UCSD-AML1 (cell line): ENCODE measurements around the gene ABCA8.
"Not testable (repeated sequence)": the region's sequence is repeated elsewhere in the genome, so short reads cannot be mapped to it uniquely, and the experiment has no call there.

Experiments
- DNase-seq: peaks from one replicate; lab custom pipeline; 2025; ENCODE audit not compliant: unreplicated experiment; lab: John Stamatoyannopoulos, UW

Gene ABCA8

GRCh38 chr17:68955181-68955841 lies at the start of gene ABCA8:
Gene ABCA8 (minus strand): TSS chr17:68955392. CDS start chr17:68942034, 13,358 bp downstream.
- no peak for DNase-seq

DNA sequence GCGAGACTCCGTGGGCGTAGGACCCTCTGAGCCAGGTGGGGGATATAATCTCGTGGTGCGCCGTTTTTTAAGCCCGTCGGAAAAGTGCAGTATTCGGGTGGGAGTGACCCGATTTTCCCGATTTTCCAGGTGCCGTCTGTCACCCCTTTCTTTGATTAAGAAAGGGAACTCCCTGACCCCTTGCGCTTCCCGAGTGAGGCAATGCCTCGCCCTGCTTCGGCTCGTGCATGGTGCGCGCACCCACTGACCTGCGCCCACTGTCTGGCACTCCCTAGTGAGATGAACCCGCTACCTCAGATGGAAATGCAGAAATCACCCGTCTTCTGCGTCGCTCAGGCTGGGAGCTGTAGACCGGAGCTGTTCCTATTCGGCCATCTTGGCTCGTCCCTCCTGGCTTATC lies 49.6 kb upstream of the ABCA8 start:
- not testable (repeated sequence) for DNase-seq

DNA sequence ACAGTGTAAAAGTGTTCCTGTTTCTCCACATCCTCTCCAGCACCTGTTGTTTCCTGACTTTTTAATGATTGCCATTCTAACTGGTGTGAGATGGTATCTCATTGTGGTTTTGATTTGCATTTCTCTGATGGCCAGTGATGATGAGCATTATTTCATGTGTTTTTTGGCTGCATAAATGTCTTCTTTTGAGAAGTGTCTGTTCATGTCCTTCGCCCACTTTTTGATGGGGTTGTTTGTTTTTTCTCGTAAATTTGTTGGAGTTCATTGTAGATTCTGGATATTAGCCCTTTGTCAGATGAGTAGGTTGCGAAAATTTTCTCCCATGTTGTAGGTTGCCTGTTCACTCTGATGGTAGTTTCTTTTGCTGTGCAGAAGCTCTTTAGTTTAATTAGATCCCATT lies 44.6 kb upstream of the ABCA8 start:
- not testable (repeated sequence) for DNase-seq

DNA sequence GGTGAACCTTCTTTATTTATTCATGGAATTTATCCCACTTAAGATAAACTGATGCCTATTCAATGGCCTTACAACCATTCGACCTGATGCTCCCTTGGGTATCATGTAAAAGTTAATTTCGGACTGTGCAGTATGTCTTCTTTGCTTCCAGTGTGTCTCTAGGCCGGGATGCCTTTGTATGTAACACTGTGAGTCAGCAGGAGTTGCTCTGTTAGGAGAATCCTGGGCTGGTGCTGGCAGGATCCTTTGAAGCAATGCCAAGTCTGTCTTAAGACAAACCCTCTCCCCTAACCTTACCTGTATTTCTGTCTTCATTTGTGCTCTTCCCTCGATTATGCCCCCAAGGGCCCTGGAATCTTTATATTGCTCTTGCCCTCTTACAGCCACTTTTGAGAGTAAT lies 37.9 kb upstream of the ABCA8 start:
- no peak for DNase-seq

DNA sequence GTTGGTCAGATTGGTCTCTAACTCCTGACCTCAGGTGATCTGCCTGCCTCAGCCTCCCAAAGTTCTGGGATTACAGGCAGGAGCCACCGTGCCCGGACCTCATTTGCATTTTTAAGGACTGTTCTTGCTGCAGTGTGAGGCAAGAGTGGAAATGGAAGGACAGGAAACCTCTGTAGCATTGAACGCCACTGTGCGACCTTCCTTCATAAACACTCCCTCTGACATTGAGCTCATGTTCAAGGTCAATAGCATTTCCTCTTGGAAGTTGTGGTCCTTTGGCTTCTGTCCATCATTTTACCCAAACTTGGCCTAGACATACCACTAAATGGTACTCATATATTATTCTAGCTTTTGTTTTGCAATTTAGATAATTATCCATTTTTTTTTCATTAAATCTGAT lies 32.8 kb upstream of the ABCA8 start:
- no peak for DNase-seq

GRCh38 chr17:68981288-68981687 lies 26.1 kb upstream of the ABCA8 start:
- no peak for DNase-seq

DNA sequence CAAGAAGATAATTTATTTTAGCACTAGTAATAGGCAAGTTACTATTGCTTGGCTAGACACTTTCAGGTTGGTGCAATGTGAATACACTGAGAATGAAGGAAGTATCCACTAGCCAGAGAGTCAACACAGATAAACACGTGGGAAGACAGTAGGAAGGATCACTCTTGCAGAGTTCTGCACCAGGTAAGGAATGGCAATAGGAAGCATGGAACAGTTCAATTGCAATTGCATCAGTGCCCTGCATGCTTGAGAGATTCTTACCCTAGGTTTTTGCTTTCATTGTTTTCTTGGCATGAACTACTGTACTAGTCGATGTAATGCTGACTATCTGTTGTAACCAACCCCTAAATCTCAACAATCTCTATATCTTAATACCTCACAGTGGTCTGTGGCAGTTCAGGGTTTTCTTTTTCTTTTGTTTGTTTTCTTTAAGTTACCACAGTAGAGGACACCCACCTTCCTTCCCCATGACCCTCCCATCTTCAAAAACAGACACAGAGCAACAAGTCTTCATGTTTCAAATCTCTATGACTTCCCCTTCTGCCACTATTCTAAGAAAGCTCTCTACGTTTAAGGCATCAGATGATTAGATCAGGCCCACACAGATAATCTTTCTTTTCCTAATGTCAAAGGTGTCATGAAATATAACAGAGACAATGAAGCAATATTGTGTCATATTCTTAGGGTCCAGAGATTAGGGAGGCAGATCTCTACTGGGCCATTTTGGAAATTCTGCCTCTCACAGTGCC lies 18.1 kb upstream of the ABCA8 start:
- no peak for DNase-seq

GRCh38 chr17:68972119-68972704 lies 17.0 kb upstream of the ABCA8 start:
- no peak for DNase-seq

DNA sequence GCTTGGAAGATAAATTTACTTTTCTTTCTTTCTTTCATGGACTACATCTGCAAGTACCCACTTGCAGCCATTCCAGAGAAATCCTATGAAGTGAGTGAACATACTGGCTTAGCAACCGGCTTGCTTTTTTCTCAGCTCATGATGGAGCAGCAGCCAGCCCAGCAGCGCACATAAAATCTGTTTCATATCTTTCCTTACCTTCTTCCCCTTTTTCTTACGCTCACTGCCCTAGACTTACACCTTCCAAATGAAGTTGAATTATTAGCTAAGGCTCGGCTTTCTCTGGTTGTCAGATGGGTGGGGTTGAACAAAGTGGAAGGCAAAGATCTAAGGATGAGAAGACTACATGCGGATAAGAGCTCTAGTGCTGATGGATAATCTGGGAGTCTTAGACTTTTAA lies 13.9 kb upstream of the ABCA8 start:
- no peak for DNase-seq

DNA sequence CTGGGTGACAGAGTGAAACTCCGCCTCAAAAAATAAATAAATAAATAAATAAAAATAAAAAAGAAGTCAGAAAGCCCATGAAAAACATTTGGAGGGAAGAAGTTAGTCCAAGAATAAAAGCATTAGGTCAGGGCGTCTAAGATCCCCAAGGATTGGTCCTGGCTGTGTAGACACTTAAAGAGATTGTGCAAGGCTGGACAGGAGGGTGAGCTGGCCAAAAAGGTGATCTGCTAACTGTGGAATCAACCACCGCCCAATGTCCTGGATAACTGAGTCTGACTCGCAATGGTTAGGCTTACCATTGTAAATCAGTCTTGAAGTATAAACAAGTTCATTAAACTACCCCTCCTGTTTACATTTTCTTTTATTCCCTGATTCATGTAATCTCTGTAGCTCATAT lies 8.8 kb upstream of the ABCA8 start:
- DNase-seq, result no peak

- DNase-seq, result no peak
Measured at GRCh38 chr17:68961214-68961882, 6.2 kb upstream of the ABCA8 start.

DNA sequence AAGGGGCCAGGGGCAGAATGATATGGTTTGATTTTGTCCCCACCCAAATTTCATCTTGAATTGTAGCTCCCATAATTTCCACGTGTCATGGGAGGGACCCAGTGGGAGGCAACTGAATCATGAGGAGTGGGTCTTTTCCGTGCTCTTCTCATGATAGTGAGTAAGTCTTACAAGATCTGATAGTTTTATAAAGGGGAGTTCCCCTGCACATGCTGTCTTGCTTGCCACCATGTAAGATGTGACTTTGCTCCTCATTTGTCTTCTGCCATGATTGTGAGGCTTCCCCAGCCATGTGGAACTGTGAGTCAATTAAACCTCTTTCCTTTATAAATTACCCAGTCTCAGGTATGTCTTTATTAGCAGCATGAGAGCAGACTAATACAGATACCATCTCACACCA lies 3.9 kb upstream of the ABCA8 start:
- not testable (repeated sequence) for DNase-seq

DNA sequence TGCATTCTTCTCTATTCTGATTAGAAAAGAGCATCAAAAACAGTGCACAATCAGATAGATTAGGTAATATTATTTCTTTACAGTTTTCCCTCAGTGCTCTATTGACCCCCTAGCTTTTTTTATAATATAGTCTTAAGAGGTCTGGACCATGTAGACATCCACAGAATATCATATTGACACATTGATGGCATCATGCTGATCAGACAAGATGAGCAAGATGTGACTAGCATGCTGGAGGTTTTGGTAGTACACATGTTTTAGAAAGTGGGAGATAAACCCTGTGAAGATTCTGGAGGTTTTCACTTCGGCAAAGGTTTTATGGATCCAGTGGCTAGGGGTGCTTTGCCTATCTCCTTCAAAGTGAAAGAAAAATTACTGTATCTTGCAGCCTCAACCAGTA lies 2.8 kb upstream of the ABCA8 start:
- no peak for DNase-seq

- no peak for DNase-seq
Measured at GRCh38 chr17:68954146-68954896, 871 bp downstream of the ABCA8 start.

- DNase-seq, result no peak
Measured at GRCh38 chr17:68953340-68953997, 1.7 kb downstream of the ABCA8 start.

- no peak for DNase-seq
Measured at GRCh38 chr17:68950725-68951124, 4.5 kb downstream of the ABCA8 start.

GRCh38 chr17:68947868-68948267 lies 7.3 kb downstream of the ABCA8 start:
- DNase-seq, result not testable (repeated sequence)

- no peak for DNase-seq
Measured at GRCh38 chr17:68944435-68945035, 10.7 kb downstream of the ABCA8 start.

DNA sequence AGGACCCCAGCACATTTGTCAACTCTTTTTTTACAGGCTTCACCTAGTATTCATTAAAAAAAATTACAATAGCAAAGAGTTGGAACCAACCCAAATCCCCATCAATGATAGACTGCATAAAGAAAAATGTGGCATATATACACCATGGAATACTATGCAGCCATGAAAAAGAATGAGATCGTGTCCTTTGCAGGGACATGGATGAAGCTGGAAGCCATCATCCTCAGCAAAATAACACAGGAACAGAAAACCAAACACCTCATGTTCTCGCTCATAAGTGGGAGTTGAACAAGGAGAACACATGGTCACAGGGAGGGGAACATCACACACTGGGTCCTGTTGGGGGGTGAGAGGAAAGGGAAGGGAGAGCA lies 11.4 kb downstream of the ABCA8 start:
- not testable (repeated sequence) for DNase-seq

DNA sequence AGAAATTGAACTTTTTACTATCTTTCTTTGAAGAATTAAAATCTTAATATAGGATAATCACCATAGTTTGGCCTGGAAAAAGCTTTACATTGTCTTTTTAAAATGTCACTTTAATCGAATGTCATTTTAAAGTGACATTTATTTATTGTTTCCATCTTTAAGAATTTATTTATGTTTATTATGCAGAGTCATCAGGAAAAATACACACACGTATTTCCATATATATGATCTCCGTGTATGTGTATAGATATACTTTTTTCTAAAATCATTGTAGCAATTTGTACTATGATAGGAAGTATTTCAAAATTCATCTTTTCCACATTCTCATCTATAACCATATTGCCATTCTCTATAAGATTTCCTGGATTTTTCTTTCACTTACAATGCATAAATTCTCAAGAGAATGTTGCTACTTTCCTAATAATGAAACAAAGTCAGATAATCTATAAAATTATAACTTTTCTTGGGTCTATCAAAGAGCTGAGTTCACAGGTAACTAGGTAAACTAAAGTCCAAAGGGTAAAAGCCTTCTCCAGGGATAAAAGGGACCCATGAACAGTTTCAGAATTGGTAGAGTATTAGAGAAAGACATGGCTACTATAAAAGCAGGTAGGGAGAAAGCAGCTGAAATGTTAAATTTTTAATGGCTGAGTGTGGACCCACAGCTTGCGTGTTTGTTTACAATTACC lies 11.9 kb downstream of the ABCA8 start:
- DNase-seq, result no peak
